ENCODE data around the gene FN3K. TPM values are rescaled to one million over a fixed set of nuclear protein-coding genes. Genes with fewer than 3 reads are reported as not detected.
A peak's percentile ranks its signal among the peaks of the same experiment; 100 is the strongest.
"Not testable (repeated sequence)": the region's sequence is repeated elsewhere in the genome, so short reads cannot be mapped to it uniquely, and the experiment has no call there.

Gene FN3K
- polyA plus RNA-seq, 1 donor: 19.1 TPM

DNA sequence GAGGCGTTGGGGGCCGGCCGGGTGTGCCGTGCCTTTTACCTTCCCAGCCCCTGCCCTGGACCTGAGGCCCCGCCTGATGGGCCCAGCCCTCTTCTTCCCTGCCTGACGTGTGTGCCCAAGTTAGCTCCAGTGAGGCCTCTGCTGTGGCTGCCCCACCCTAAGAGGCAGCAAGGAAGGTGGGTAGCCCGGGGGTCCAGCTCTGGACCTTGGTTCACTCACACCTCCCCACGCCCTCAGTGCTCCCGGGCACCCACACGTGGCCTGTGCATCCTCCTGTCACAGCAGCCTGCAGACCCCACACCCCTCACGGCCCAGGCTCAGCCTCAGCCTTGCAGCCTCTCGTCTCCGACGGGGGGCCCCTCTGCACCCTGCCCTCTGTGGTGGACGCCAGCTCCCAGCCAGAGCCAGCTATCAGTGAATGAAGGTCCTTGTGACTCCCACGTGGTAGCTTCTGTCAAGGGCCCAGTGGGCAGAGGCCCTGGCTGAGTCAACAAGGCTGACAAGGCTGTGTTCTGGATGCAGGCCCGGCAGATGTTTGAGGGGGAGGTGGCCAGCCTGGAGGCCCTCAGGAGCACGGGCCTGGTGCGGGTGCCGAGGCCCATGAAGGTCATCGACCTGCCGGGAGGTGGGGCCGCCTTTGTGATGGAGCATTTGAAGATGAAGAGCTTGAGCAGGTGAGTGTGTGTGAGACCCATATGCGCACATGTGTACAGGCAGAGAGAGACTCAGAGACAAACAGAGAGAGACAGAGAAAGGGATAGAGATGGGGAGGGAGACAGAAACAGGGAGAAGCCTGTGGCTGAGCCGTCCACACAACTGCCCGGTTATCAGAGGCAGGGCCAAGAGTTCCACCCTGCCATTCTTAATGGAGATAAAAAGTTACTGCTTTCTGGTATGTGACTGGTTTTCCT is 2.8 kb downstream of the FN3K start:
- DNase-seq (ENCODE audit: low read depth): no peak

DNA sequence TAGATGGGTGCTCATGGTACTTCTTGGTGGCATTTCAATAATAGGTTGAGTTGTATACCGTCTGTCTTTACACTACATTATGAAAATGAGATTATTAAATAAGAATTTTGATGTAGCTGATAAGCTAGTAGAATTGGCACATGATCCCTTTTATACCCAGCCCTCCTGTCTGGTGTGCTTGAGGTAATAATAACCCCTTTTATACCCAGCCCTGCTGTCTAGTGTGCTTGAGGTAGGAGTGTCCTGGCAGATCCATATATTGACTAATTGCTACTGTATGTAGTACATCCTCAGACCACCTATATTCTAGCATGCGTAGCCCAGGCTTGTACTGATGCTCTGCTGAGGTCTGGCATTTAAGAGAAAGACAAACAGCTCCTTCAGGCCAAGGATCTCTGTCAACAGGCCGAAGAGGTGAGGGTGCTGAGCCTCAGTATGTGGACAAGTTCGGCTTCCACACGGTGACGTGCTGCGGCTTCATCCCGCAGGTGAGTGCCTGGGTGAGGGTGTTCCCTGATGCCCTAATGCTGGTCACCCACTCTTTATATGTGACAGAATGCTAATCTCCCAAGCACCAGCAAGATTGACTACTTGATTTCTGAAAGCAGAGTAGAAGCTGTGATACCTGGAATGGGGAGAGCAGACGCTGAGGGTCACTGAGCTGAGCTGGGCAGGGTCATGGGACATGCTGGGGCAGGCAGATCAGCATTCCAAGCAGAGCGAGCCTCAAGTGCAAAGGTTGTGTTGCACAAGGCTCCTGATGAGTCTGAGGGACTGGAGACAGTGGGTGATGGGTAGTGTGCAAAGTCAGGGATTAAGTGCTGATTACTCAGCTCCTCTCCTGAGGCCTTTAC is 5.7 kb downstream of the FN3K start:
- no peak for DNase-seq (ENCODE audit: low read depth)

DNA sequence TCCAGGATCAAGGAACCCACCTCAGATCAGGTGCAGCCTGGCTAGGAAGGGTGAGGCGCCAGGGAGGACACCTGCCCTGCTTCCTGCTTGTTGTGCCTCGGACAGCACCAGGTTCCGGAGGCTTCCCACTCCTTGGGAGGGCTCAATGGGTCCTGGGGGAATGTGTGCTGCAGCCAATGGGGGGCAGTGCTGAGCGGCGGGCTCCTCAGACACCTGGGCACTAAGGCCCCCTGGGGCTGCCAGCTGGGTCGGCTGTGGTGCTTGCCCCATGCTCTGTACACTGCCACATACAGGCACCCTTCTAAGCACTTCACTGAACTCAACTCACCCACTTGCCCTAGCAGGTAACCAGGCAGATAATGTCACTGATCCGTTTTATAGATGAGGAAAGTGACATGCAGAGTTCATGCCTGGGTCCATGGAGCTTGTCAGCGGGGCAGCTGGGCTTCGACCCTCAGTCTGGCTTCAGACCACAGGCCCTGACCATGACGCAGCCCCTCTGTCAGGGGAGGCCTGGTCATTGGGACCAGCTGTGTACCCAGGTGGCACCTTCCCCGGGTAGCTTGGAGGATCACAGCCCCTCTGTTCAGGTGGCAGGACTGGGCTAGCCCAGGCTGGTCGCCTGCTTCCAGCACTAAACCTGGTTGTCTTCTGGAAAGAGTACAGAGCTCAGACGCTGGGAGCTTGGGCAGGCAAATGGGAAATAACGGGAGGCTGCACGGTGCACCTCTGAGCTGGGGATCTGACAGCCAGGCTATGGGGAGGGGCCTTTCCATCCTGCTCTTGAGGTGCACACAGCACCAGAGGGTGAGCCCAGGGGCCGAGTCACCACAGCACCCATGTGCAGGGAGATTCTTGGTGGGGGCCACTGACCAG is 8.2 kb downstream of the FN3K start:
- DNase-seq (ENCODE audit: low read depth): no peak

DNA sequence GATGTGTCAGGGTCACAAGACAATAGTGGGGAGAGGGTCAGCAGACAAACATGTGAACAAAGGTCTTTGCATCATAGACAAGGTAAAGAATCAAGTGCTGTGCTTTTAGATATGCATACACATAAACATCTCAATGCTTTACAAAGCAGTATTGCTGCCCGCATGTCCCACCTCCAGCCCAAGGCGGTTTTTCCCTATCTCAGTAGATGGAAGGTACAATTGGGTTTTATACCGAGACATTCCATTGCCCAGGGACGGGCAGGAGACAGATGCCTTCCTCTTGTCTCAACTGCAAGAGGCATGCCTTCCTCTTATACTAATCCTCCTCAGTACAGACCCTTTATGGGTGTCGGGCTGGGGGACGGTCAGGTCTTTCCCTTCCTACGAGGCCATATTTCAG is 9.3 kb downstream of the FN3K start:
- DNase-seq (ENCODE audit: low read depth): not testable (repeated sequence)

DNA sequence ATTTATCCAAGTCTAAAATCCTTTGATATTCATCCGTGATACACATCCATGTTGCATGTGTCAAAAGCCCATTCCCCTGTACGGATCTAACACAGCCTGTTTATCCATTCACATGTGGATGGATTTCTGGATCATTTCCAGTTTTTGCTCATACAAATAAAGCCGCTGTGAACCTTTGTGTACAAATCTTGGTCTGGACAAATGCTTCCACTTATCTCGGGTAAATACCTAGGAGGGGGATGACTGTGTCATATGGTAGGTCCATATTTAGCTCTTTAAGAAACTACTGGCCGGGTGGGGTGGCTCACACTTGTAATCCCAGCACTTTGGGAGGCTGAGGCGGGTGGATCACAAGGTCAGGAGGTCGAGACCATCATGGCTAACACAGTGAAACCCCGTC is 10.1 kb downstream of the FN3K start:
- no peak for DNase-seq (ENCODE audit: low read depth)

DNA sequence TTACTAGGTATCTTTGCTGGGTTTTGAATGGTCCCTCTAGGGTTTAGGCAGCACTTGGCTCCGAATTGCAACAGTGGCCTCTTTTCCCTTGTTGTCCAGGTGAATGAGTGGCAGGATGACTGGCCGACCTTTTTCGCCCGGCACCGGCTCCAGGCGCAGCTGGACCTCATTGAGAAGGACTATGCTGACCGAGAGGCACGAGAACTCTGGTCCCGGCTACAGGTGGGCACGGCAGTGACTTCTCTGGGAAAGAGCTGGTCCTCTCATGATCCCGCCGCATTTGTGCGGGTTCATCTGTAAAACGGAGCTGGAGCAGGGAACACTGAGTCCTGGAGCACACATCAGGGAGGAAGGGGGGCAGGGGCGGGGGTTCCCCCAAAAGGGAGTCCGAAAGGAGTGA is 13.3 kb downstream of the FN3K start:
- no peak for DNase-seq (ENCODE audit: low read depth)

DNA sequence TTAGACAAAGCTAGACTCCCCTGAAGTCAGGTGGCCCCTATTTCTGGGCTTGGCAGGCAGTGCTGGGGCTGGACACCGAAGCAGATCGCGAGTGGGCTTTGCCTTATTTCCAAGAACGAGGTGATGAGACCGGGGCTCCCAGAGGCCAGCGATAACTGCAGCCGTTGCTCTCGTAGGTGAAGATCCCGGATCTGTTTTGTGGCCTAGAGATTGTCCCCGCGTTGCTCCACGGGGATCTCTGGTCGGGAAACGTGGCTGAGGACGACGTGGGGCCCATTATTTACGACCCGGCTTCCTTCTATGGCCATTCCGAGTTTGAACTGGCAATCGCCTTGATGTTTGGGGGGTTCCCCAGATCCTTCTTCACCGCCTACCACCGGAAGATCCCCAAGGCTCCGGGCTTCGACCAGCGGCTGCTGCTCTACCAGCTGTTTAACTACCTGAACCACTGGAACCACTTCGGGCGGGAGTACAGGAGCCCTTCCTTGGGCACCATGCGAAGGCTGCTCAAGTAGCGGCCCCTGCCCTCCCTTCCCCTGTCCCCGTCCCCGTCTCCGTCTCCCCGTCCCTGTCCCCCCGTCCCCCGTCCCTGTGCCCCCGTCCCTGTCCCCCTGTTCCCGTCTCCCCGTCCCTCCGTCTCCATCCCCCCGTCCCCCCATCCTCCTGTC is 15.0 kb downstream of the FN3K start:
- no peak for DNase-seq (ENCODE audit: low read depth)

DNA sequence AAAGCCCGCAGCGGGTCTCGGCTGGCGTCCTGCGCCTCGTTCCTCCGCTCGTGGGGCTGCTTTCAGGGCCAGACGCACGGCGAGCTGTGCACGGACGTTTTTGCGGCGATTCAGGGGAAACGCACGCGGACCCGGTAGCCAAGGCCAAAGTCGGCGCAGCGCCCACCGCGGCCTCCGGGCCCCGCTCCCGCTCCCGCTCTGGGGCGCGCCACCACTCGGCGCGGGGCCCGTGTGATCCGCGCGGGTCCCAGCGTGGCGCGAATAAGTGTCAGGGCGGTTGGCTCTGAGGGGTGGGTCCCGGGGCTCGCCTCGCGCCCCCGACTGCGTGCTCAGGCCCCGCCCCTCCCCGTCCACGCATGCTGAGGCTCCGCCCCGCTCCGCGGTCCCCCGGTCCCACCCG is 15.8 kb downstream of the FN3K start:
- no peak for DNase-seq (ENCODE audit: low read depth)

DNA sequence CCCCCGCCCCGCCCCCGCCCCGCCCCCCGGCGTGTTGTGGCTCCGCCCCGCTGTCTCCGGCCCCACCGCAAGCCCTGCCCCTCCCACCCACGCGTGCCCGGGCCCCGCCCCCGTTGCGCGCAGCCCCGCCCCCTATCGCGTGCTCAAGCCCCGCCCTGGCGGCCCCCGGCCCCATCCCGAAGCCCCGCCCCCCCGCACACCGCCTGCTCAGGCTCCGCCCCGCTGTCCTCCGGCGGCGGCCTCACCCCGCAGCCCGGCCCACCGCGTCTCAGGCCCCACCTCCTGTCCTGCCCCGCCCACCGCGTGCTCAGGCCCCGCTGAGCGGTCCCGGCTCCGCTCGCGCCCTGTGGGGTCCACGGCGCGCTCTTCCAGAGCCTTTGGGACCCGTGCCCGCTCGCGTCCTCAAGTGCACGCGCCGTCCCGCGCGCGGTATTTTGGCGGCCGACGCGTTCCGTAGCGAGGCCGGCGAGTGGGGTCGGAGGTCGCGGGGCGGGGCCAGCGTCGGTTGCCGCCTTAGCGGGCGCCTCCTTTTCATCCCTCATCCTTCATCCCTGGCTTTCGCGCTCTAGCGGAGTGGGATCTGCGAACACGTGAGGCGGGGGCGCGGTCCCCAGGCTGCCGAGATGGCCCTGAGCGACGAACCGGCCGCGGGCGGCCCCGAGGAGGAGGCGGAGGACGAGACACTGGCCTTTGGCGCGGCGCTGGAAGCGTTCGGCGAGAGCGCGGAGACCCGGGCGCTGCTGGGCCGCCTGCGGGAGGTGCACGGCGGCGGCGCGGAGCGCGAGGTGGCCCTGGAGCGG is 16.4 kb downstream of the FN3K start, which contains the start of gene TBCD:
Gene TBCD (plus strand): TSS at position 495 of the 800 bp plus-strand sequence. CDS start 129 bp downstream, at position 624.
- peak; percentile 49 for DNase-seq (ENCODE audit: low read depth)

DNA sequence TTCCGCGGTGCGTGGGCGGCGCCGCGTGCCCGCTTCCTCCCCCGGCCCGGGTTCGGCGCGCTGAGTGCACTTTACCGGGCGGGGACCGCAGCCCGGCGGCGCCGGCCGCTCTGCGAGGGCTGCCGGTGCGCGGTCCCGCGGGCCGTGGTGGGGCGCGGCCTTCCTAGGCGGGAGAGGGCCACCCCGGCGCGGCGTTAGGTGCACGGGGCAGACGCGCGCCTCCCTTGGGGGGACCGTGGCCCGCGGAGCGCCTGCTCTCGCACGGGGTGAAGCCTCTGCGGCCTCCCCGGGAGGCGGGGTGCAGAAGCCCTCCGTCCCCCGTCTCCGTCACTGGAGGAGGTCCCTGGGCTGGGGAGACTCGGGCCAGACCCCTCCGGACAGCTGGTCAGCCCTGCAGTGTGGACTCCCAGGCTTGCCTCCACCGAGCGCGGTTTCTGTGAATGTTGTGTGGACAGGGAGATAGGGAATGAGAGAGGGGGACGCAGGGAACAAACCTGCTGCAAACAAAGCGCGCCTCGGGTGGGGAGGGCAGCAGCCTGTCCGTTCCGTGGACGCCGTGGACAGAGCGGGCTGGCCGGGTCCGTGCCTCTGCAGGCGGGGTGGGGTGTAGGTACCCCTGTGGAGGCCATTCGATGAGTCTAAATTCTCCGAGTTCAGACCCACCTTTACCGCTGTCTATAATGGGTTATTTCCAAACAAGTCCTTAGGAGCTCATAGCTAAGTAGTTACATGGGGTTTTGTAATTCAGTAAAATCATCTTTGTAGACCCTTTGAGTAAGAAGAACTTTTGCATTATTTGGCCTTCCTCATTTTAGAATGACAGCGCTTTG is 17.2 kb downstream of the FN3K start:
- no peak for DNase-seq (ENCODE audit: low read depth)

DNA sequence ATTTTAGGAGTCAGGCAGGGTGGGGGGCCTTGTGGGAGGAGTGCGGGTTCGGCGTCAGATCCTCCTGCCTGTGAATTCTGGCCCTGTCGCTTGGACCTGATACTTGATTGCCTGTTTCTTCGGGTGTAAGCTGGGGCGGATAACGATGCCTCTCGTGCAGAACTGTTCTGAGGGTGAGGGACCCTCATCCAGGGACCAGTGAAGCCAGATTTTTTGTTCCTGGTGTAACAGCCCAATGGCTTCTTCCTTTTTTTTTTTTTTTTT is 17.7 kb downstream of the FN3K start:
- no peak for DNase-seq (ENCODE audit: low read depth)

DNA sequence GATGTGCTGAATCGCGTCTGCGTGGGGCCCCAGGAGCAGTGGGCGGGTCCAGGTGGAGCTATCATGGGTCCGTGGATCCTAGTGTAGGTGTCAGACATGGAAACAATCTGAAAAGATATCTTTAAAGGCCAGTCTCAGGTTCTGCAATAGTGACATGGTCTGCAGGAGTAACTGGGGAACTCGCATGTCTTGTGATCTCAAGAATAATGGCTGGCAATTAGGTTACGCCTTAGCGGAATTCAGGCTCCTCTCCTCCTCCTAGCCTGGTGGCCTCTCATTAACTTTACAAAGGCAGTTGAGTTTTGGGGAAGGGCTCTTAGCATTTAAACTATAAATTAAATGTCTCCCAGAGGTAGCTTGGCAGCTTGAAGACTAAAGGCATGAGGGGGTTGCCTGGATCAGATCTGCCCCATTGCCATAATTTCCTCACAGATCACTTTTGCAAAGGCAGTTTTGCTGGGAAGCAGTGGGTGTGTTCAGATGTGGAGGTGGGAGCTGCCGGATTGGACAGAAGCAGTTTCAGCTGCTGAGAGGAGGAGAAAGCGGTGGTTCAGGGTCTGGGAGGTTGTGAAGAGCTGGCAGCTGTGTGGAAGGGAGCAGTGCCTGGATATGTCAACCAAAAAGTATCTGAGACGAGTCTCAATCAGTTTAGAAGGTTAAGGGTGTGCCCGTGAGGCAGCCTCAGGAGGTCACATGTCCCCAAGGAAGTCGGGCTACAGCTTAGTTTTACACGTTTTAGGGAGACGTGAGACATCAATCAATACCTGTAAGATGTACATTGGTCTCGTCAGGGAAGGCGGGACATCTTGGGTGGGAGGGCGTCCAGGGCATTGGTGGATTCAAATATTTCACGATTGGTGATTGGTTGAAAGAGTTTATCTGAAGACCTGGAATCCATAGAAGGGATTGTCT is 19.1 kb downstream of the FN3K start:
- no peak for DNase-seq (ENCODE audit: low read depth)

DNA sequence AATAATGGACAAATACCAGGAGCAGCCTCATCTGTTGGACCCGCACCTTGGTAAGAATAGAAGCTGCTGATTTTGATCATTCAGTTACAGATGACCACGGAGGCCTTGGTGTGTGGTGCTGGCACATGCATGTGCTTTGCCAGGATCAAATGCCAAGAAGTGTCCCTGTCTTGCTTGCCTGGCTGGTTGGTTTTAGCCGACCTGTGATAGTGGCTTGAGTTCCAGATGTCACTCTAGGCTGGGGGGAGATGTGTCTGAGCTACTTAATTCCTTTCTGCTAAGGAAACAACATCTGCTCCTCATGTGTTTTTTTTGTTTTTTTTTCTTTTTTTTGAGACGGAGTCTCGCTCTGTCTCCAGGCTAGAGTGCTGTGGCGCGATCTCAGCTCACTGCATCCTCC is 20.8 kb downstream of the FN3K start:
- DNase-seq (ENCODE audit: low read depth): no peak

DNA sequence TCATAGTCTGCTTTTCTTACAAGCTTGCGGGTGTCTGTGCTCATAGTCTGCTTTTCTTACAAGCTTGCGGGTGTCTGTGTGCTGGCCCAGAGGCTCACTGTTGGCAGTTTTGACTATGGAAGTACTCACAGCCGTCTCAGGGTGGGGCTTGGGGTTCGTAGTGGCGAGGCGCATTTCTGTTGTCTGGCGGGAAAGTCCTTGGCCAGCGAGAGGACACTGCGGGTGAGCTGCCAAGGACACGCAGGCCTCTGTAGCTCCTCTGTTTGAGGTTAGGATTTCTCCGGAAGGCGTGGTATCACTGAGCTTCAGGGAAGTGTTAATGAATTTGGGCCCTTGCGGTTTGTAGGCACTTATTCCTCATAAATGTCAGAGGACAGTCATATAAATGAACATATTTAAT is 30.0 kb downstream of the FN3K start:
- DNase-seq (ENCODE audit: low read depth): no peak

DNA sequence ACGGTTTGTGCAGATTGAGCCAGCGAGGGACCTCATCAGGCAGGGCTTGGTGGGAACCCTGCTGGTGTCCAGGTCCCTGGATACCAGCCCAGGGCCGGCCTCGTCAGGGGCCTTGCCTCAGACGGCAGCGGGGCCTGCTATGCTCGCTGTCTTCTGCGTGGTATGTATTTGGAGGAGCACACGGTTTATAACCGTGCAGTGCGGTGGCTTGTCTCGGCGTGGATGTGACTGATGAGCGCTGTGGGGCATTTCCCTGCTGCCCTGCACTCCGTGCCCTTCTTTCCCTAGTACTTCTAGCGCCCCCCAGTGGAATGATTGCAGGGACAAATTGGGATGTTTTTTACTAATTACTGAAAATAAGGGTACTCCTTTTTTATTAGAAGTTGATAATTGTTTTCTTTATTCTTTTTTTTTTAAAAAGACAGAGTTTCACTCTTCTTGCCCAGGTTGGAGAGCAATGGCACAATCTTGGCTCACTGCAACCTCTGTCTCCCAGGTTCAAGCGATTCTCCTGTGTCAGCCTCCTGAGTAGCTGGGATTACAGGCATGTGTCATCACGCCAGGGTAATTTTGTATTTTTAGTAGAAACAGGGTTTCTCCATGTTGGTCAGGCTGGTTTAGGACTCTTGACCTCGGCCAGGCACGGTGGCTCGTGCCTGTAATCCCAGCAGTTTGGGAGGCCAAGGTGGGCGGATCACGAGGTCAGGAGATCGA is 31.8 kb downstream of the FN3K start:
- DNase-seq (ENCODE audit: low read depth): no peak

DNA sequence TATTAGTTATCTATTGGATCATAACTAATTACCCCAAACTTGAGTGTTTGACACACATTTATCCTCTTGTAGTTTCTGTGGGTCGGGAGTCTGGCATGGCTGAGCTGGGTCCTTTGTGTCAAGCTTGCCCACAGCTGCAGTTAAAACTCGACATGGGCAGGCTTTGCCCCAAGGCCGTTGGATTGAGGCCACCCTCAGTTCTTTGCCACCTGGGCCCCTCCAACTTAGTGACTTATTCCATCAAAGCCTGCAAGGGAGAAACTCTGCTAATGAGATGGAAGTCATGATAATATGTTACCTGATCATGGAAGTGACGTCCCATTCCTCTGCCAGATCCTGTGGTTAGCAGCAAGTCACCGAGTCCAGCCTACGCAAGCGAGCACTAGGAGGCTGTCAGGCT is 33.6 kb downstream of the FN3K start:
- no peak for DNase-seq (ENCODE audit: low read depth)

DNA sequence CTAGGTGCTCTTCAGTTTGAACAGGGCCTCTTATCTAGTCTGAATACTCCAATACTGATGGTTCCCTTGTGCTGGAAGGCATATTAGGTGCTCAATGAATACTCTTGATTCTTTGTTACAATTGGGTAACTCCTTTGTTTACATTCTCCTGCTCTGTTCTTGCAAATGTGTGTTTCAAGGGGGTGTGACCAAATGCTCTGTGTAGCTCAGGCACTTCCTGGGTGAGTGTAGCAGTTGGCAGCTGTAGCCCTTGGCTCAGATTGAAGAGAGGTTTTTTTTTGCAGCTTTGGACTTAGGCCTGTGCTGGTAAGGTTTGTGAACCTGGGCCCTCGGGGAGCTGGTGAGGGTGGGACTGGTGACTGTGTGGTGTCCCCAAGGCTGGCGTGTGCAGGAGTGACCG is 36.6 kb downstream of the FN3K start:
- no peak for DNase-seq (ENCODE audit: low read depth)

DNA sequence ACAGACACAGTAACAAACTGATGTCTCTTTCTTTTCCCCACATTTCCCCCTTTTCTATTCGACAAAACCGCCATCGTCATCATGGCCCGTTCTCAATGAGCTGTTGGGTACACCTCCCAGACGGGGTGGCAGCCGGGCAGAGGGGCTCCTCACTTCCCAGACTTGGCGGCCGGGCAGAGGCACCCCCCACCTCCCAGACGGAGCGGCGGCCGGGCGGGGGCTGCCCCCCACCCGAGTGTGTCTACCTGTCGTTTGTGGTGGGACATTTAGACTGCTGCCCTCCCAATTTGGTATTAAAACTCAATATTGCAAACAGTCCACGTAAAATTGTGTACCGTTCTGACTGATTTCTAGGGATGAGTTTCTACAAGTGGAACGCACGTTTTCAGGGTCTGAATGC is 39.0 kb downstream of the FN3K start:
- DNase-seq (ENCODE audit: low read depth): not testable (repeated sequence)

Data from forelimb muscle (tissue), 1 donor.